ENCODE measurements around the gene SPATA6L. TPM values are rescaled to one million over a fixed set of nuclear protein-coding genes. Genes with fewer than 3 reads are reported as not detected.
"Not testable (repeated sequence)": the region's sequence is repeated elsewhere in the genome, so short reads cannot be mapped to it uniquely, and the experiment has no call there.

SPATA6L gene
- total RNA-seq, 1 donor from 2014 or later: 0.32 TPM

DNA sequence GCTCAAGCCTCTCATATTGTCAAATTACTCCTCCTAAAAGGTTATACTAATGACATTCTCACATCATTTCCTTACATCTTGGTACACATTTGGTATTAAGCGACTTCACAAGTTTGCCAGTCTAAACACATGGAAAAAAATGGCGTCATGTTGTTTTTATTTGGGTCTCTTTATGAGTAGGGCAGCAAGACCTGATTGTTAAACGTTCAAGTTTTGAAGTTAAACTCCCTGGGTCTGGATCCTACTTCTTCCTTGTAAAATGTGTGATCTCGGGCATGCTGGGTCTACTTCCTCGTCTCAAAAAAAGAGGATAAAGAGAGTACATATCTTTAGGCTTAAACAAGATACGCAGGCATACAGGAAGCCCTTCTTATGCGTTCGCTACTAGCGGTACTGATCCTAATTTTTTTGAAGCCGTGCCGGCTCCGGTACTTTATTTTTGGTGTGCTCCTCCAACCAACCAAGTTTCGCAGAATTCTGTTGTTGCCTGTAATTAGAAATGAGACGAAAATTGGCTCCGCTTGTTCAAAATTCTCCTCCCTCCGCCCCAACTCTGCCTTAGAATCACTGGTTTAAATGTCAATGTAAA is 12.5 kb upstream of the SPATA6L start:
- intact Hi-C loops (cut with micrococcal nuclease): loop anchor here (1.0 to 5.0 kb wide), 14 partner anchors 10 to 1834 kb away; partner anchors contain the start of genes CD274, JAK2, PLGRKT and PLPP6

DNA sequence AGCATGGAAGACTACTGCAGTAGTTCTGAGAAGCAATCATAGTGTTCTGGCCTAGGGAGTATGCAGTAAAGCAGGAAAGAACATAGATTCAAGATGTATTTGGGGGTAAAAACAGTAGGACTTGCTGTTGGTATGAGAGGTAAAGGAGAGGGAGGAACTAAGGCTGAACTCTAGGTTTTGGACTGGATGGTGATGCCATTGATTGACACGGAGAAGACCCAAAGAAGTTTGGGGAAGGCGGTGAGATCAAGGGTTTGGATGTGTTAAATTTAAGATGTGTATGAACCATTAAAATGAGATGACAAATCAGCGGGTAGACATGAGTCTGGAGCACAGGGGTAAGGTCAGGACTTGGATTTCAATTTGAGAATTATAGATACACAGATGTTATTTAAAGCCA is 11.1 kb upstream of the SPATA6L start:
- intact Hi-C loops (cut with micrococcal nuclease): loop anchor here (5.0 kb wide), 2 partner anchors 775 to 1200 kb away; partner anchors contain the start of gene CD274

GRCh38 chr9:4674783-4675182 is 8.5 kb upstream of the SPATA6L start:
- intact Hi-C loops (cut with micrococcal nuclease): loop anchor here (5.0 kb wide), 2 partner anchors 778 to 1197 kb away; partner anchors contain the start of gene CD274

- intact Hi-C loops (cut with micrococcal nuclease): no loop called here
These were observed 5.5 kb upstream of the SPATA6L start for GRCh38 chr9:4671737-4672136.

DNA sequence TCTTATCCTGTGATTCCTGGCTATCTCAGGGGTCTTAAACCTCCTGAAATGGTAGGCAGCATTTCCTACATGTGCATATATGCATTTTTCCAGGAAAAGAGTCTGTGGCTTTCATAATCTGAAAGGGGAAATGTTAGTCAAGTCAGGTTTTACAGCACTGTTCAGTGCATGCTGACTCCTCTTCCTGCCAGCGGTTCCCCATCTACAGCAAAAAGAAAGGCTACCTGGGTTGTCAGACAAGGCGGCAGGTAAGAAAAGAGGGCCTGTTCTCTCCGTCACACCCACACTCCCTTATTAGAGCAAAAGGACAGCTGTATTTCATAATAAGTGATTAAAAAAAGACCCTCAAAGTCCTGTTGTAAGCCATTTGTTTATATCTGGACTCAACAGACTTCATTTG is 4.3 kb upstream of the SPATA6L start:
- intact Hi-C loops (cut with micrococcal nuclease): no loop called here

DNA sequence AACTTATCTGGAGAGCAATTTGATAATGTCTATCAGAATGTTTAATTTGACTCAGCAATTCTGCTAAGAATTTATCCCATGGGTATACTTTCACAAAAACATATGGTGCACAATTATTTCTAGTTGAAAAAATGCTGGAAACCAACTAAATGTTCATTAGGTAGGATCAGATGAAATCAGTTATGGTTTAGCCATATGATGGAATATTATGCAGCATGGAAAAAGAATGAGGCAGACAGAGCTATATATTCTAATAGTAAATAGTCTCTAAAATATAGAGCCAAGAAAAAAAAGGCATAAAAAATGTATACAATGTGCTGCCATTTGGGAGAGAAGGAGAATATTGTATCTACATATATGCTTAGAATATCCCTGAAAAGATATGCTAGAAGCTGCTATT is 3.6 kb upstream of the SPATA6L start:
- intact Hi-C loops (cut with micrococcal nuclease): loop anchor here (10.0 kb wide), 1 partner anchor 935 kb away; no protein-coding TSS in a partner anchor

- intact Hi-C loops (cut with micrococcal nuclease): loop anchor here (10.0 kb wide), 1 partner anchor 934 kb away; no protein-coding TSS in a partner anchor
These were observed 2.3 kb upstream of the SPATA6L start for GRCh38 chr9:4668604-4669003.

GRCh38 chr9:4667681-4668080 is 1.4 kb upstream of the SPATA6L start:
- intact Hi-C loops (cut with micrococcal nuclease): loop anchor here (10.0 kb wide), 1 partner anchor 933 kb away; no protein-coding TSS in a partner anchor

GRCh38 chr9:4665357-4665756 is 923 bp downstream of the SPATA6L start:
- intact Hi-C loops (cut with micrococcal nuclease): loop anchor here (10.0 kb wide), 1 partner anchor 931 kb away; no protein-coding TSS in a partner anchor

GRCh38 chr9:4663956-4664355 is 2.3 kb downstream of the SPATA6L start:
- intact Hi-C loops (cut with micrococcal nuclease): loop anchor here (5.0 to 10.0 kb wide), 5 partner anchors 62 to 1137 kb away; partner anchors contain the start of gene RFX3

- intact Hi-C loops (cut with micrococcal nuclease): loop anchor here (1.0 to 10.0 kb wide), 8 partner anchors 16 to 1136 kb away; partner anchors contain the start of genes CDC37L1, RCL1 and RFX3
These were observed 3.1 kb downstream of the SPATA6L start for GRCh38 chr9:4662989-4663792.

GRCh38 chr9:4662108-4662988 is 3.9 kb downstream of the SPATA6L start, which contains the start of gene PLPP6:
Gene PLPP6, plus strand, starts transcription at chr9:4662294. Its CDS starts 82 bp downstream, at chr9:4662376.
- intact Hi-C loops (cut with micrococcal nuclease): loop anchor here (1.0 to 10.0 kb wide), 8 partner anchors 17 to 1135 kb away; partner anchors contain the start of genes CDC37L1, RCL1 and RFX3

DNA sequence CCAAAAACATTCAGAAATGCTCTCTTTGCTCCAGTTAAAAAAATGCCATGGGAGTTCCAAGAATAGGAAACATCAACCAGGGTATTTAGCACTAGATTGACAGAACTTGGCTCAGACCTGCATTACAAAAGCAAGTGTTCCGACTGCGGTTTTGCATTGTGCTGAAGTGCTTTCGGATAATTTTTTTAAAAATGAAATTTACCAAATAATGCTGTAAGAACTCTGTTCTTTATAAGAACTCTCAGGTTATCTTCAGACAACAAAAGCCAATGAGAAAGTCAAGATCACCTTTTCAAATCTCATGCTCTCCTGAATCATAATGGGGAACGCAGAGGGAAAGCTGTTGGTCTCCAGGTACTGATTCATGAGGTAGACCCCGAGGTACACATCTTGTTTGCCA is 4.7 kb downstream of the SPATA6L start:
- intact Hi-C loops (cut with micrococcal nuclease): loop anchor here (1.0 to 10.0 kb wide), 8 partner anchors 18 to 1134 kb away; partner anchors contain the start of genes CDC37L1, RCL1 and RFX3

DNA sequence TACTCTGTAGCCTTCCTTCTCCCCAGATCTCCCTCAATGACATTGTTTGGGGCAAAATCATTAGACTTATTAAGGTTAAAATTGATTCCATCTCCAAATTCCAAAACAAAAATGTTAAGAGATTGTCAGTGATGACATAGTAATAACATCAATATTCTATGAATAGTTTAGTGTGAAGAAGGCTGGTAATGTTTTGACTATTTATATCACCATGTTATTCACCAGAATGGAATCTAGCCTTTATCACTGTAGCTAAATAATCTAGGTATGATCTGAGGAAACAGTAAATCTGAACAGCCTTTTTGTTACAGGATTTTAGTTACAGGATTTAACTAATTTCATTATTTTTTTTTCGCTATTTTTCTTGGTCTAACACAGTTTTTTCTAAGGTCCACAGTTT is 5.1 kb downstream of the SPATA6L start:
- intact Hi-C loops (cut with micrococcal nuclease): loop anchor here (5.0 to 10.0 kb wide), 5 partner anchors 59 to 1134 kb away; partner anchors contain the start of gene RFX3

DNA sequence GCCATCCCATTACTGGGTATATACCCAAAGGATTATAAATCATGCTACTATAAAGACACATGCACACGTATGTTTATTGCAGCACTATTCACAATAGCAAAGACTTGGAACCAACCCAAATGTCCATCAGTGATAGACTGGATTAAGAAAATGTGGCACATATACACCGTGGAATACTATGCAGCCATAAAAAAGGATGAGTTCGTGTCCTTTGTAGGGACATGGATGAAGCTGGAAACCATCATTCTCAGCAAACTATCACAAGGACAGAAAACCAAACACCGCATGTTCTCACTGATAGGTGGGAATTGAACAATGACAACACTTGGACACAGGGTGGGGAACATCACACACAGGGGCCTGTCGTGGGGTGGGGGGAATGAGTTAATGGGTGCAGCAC is 5.6 kb downstream of the SPATA6L start:
- intact Hi-C loops (cut with micrococcal nuclease): loop anchor here (5.0 to 10.0 kb wide), 5 partner anchors 58 to 1133 kb away; partner anchors contain the start of gene RFX3

GRCh38 chr9:4657426-4658159 is 8.7 kb downstream of the SPATA6L start:
- intact Hi-C loops (cut with micrococcal nuclease): no loop called here

DNA sequence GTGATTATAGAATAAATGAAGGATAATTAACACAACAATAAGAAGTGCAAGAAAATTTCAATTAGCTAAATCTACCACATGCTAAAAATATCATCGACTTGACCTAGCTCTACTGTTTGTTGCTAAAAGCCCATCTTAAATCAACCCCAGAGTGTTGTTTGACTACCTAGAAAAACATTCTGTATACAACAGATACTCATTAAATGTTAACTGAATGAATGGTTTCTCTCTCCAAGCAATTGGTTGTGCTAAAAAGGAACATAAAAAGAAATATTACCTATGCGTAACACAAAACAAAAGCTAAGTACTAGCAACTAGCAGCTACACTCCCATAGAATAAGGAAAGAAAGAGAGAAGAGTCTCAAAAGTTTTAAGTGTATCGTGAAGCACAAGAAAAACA is 9.7 kb downstream of the SPATA6L start:
- intact Hi-C loops (cut with micrococcal nuclease): no loop called here

DNA sequence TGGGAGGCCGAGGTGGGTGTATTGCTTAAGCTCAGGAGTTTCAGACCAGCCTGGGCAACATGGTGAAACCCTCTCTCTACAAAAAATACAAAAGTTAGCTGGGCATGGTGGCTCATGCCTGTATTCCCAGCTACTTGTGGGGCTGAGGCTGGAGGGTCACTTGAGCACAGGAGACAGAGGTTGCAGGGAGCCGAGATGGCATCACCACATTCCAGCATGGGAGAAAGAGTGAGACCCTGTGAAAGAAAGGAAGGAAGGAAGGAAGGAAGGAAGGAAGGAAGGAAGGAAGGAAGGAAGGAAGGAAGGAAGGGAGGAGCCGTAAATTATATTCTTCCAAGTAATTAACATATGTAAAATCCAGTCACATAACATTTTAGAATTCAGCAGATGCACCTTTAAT is 10.1 kb downstream of the SPATA6L start:
- intact Hi-C loops (cut with micrococcal nuclease): not testable (repeated sequence)

DNA sequence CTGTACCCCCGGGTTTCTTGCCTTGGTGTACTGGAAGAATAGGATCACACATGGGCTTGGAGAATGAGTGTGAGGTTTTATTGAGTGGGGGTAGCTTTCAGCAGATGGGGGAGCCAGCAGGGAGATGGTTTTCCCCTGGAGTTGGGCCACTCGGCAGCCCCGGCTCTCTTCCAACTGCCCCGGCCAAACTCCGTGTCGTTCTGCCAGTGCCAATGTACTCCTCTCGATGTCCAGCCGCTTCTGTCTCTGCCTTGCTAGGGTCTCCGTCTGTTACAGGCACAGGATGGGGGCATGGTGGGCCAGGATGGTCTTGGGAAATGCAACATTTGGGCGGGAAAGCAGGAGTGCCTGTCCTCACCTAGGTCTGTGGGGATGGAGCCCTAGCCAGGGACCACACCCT is 11.7 kb downstream of the SPATA6L start:
- intact Hi-C loops (cut with micrococcal nuclease): no loop called here

GRCh38 chr9:4654084-4654483 is 12.2 kb downstream of the SPATA6L start:
- intact Hi-C loops (cut with micrococcal nuclease): no loop called here

All from T-helper 1 cell treated with Interleukin-12 subunit alpha and Interleukin-12 subunit beta and Interleukin-4 antibody, amounts not matched to agents 30 ng/mL and 1 ng/mL, for 36 hours (primary cell).